Muscle of arm (tissue), 12 donors: ENCODE measurements around the gene MIA. TPM values are rescaled to one million over a fixed set of nuclear protein-coding genes. Genes with fewer than 3 reads are reported as not detected.
"Not testable (repeated sequence)": the region's sequence is repeated elsewhere in the genome, so short reads cannot be mapped to it uniquely, and the experiment has no call there.

ENCODE experiments used
- DNase-seq: peaks from one replicate; pipeline ENCODE4 v3.0.0-alpha.2; 2013
- polyA plus RNA-seq, 12 donors: library from polyadenylated mRNA; unstranded; fragments of 120-200 nt; gene quantifications; one replicate each; pipeline ENCODE4 v1.2.1, GENCODE V29; 2013; ENCODE audit not compliant: insufficient read length in 12 of 12

Gene MIA
- polyA plus RNA-seq, 12 donors: 1.2 to 3.3 (median 1.6) TPM; not detected in 3

GRCh38 chr19:40802300-40803169 lies 27.2 kb downstream of the MIA start:
- no peak for DNase-seq

DNA sequence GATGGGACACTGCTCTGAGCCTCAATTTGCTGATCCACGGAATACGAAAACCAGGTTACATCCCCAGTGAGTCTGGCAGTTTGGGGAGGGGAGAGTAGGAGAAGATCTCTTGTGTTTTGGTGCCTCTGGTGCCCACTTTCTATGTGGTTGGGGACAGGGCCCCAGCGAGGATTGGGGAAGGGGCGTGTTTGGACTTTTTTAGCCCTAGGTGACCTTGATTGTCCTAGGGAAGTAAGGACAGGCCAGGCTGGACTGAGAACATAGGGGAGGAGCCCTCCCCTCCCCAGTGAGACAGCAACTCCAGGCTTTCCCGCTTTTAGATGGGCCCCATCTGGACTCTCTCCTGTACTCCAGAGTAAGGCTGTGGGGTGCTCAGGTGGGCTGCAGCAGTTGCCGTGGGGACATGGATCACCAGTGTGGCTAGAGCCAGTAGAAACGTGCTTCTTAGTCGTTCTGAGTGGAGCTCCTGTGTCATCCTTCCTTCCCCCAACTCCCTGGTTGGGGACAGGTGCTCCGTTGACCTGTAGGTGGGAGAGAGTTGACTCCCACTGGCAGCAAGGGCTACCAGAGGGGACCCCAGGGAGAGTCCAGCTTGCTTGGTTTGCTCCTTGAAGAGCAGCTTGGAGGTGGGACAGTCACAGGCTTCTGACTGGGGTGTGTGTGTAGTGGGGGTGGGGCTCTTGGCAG lies 28.0 kb downstream of the MIA start:
- no peak for DNase-seq

GRCh38 chr19:40803857-40804782 lies 28.8 kb downstream of the MIA start:
- no peak for DNase-seq

- no peak for DNase-seq
Observed at GRCh38 chr19:40804783-40805242, 29.5 kb downstream of the MIA start.

DNA sequence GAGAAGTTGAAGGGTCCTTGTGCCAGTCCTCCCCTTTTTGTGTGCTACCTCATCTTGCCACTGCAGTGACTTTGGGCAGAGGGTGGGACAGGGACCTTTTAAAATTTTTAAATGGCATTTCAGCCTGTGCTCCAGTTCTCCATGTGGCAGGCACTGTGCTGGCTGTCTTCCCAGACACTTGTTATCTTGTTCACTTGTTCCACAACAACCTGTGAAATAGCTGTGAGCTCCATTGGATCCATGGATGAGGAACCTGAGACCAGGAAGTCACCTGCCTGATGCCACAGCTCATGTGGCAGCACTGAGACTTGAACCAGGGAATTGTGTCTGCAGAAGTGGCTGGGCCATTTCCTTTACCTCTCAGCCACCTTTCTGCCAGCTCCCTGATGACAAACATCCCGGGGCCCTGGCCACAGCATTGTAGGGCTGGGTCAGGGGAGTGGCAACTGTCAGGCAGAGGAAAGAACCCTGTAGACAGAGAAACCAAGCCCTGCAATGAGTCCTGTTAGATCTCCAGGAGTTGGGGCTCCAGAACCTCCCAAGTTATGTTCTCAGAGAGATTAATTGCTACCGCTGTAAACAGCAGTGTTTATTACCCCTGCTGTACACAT lies 30.0 kb downstream of the MIA start:
- no peak for DNase-seq

DNA sequence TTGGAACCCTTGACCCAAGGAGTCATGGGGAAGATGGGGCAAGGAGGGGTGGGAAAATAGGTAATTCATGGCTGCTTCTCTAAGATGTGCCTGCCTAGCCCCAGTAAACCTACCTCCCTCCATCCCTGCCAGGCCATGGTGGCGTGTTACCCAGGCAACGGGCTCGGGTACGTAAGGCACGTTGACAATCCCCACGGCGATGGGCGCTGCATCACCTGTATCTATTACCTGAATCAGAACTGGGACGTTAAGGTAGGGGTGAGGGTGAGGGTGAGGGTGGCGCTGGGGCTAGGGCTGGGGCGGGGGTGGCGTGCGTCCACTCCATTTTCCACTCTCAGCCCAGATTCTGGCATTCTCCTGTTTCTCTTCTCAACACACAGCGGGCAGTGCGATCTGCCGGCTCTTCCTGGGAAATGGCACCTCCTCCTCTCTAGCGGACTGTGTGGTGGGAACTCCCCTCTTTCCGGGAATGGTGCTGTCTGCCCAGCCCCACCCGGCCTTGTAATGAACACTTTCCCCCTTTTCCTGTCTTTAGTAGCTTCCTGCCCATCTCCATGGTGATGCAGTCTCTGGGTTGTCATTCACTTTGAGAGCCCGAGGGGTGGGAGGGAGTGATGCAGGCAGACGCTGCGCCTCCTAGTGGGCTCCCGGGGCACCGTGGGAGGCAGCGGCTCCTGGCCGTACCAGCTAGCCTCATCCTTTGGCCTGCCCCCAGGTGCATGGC lies 31.3 kb downstream of the MIA start:
- DNase-seq: peak; percentile 84

GRCh38 chr19:40807147-40808020 lies 32.1 kb downstream of the MIA start:
- no peak for DNase-seq

DNA sequence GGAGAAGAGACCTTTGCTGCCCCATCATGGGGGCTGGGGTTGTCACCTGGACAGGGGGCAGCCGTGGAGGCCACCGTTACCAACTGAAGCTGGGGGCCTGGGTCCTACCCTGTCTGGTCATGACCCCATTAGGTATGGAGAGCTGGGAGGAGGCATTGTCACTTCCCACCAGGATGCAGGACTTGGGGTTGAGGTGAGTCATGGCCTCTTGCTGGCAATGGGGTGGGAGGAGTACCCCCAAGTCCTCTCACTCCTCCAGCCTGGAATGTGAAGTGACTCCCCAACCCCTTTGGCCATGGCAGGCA lies 32.7 kb downstream of the MIA start:
- DNase-seq: no peak

GRCh38 chr19:40808497-40808896 lies 33.2 kb downstream of the MIA start:
- no peak for DNase-seq

DNA sequence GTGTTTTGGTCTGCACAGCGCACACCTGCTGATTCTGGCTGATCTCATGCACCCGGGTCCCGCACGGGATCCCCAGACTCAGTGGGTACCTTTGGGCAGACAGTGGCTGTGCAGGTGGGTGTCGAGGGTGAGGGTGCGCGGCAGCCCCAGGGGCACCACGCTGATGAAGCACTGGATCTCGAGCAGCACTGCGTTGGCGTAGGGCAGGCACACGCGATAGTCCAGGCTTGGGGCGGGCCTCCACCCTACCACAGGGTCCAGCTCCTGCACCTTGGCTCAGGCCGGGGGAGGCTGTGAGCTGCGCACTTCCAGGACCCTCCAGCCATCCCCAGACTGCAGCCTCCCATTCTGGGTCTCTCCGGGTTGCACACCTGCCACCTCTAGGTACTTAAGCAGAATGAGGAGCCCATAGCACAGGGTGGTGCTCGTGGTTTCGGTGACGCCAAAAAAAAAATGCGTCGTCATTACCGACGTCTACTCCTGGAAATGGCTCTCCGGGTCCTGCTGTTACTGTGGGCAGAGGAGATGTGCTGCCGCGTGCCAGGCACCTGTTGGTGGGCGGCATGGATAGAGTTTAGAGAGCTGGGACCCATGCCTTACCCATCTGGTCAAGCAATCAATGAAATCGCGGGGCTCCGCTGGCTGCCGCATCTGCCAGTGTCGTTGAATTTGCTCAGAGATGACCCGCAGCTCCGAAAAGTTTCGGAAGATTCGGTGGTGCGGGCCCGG lies 34.2 kb downstream of the MIA start:
- no peak for DNase-seq

- DNase-seq: no peak
Observed at GRCh38 chr19:40810160-40810559, 34.8 kb downstream of the MIA start.

GRCh38 chr19:40810649-40811408 lies 35.5 kb downstream of the MIA start:
- peak; percentile 69 for DNase-seq

DNA sequence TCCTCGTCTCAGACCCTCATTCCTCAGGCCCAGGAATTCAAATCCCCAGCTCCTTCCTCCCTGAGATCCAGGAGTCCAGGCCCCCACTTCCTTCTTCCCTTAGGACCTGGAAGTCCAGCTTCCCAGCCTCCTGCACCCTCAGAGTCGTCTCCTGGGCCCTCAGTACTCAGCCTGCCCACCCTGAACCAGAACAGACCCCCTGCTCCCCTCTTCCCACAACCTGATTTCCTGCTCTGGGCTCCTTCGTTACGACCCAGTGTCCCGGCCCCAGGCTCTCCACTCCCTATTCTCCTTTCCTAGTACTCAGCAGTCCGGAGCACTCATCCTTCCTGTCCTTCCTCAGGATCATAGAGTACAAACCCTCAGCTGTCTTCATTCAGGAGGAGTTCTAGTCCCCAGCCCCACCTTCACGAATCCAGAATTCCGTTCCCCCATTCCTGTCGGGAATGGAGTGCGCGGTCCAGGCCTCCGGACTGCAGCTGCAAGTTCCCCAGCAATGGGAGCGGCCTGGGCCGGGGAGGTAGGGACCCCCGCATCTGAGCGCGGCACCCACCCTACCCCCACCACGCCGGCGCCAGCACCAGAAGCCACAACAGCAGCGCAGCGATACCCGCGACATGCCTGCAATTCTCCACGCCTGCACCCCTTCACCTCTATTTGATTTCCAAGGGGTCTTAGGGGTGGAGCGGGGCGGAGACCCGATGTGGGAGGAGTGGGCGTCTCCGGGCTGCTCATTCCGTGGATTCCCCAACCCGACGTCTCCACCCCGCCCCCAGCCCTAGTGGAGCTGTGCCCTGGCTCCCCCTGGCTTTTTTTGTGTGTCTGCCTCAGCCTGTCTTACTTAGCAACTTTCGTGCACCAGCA lies 36.4 kb downstream of the MIA start:
- no peak for DNase-seq

DNA sequence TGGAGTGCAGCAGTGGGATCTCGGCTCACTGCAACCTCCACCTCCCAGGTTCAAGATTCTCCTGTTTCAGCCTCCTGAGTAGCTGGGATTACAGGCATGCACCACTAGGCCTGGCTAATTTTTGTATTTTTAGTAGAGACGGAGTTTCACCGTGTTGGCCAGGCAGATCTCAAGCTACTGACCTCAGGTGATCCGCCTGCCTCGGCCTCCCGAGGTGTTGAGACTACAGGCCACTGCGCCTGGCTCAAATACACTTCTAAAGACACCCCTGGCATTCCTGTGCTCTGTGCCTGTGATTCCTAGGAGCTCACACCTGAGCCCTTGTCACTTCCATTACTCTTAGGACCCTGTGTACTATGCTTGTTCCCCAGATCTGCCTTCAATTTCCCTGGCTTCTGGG lies 37.2 kb downstream of the MIA start:
- not testable (repeated sequence) for DNase-seq

DNA sequence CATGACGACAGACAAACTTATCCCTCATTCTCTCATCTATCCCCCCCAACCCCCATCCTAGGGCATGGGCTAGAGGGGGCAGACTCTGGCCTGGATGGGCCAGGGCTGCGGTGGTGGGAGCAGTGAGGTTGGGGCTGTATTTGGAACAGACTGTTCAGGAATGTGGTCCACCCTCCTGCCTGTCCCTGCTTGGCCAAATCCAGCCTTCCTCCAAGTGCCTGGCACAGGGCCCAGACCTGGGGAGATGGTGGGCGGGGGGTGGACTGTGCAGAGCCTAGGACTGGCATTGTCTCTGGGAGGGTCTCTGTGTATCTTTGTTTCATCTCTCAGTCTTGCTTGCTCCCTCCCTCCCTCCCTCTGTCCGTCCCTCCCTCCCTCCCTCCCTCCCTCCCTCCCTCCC lies 37.9 kb downstream of the MIA start:
- no peak for DNase-seq

GRCh38 chr19:40815223-40815622 lies 39.9 kb downstream of the MIA start:
- no peak for DNase-seq
